KMS-11 (cell line): ENCODE results near the gene KIF6.

Experiments
- H2AFZ ChIP-seq: fragments of 200-600 bp; sonication (generic); 2 replicates; pipeline ENCODE4 v1.6.1; 2016; ENCODE audit warnings: antibody characterized with exemption, mixed run types, low read depth
- H3K27ac ChIP-seq: fragments of 200-600 bp; sonication (generic); 2 replicates; pipeline ENCODE4 v1.6.1; 2016; ENCODE audit warnings: mild to moderate bottlenecking, mixed run types
- H3K27me3 ChIP-seq: fragments of 200-600 bp; sonication (generic); 2 replicates; pipeline ENCODE4 v1.6.1; 2017; ENCODE audit warnings: mild to moderate bottlenecking, low read depth, mixed run types, moderate library complexity; ENCODE audit not compliant: insufficient read depth
- H3K36me3 ChIP-seq: fragments of 200-600 bp; sonication (generic); 2 replicates; pipeline ENCODE4 v1.6.1; 2017; ENCODE audit warnings: mild to moderate bottlenecking, mixed run types; ENCODE audit not compliant: insufficient read depth
- H3K4me1 ChIP-seq: fragments of 200-600 bp; sonication (generic); 2 replicates; pipeline ENCODE4 v1.6.1; 2016; ENCODE audit warnings: mild to moderate bottlenecking, low read depth, mixed run types; ENCODE audit not compliant: poor library complexity, severe bottlenecking
- H3K4me2 ChIP-seq: fragments of 200-600 bp; sonication (generic); 2 replicates; pipeline ENCODE4 v1.7.0; 2016; ENCODE audit warnings: mild to moderate bottlenecking, mixed run types
- H3K4me3 ChIP-seq: fragments of 200-600 bp; sonication (generic); IDR thresholded peaks from 2 replicates; pipeline ENCODE4 v1.6.1; 2017; ENCODE audit warnings: low read depth, low read length, mixed read lengths; ENCODE audit not compliant: insufficient read depth
- H3K79me2 ChIP-seq: fragments of 200-600 bp; sonication (generic); 2 replicates; pipeline ENCODE4 v1.6.1; 2016; ENCODE audit warnings: low read depth, mixed run types; ENCODE audit not compliant: insufficient read depth
- H3K9ac ChIP-seq: fragments of 200-600 bp; sonication (generic); 2 replicates; pipeline ENCODE4 v1.6.1; 2016; ENCODE audit warnings: mild to moderate bottlenecking, mixed run types
- H4K20me1 ChIP-seq: fragments of 200-600 bp; sonication (generic); 2 replicates; pipeline ENCODE4 v1.6.1; 2016; ENCODE audit warnings: mild to moderate bottlenecking, mixed run types; ENCODE audit not compliant: insufficient read depth
- CTCF ChIP-seq: fragments of 200-600 bp; sonication (generic); conservative IDR thresholded peaks from 2 replicates; pipeline ENCODE4 v1.6.1; 2017; ENCODE audit warnings: low read depth, mild to moderate bottlenecking, antibody characterized with exemption, low read length, moderate library complexity, mixed read lengths

KIF6 gene

GRCh38 chr6:39558079-39558478 lies 167.1 kb downstream of the KIF6 start:
- H3K9ac ChIP-seq: no peak overlapping the region
- H4K20me1 ChIP-seq: no peaks in the 10 kb centered on the region
- H3K4me2 ChIP-seq: no peak overlapping the region
- no peaks in the 10 kb centered on the region for H3K27me3 ChIP-seq
- no peaks in the 10 kb centered on the region for H3K36me3 ChIP-seq
- H2AFZ ChIP-seq: no peak overlapping the region
- H3K4me1 ChIP-seq: no peaks in the 10 kb centered on the region
- H3K4me3 ChIP-seq: no peak overlapping the region
- TF ChIP-seq CTCF: no peak
- H3K27ac ChIP-seq: no peak overlapping the region
- H3K79me2 ChIP-seq: no peaks in the 10 kb centered on the region

GRCh38 chr6:39555136-39555535 lies 170.1 kb downstream of the KIF6 start:
- Histone ChIP-seq H3K4me1 (no peaks in the 10 kb centered on the region), H3K36me3 (no peaks in the 10 kb centered on the region), H2AFZ (no peak overlapping the region), H3K4me3 (no peak overlapping the region), H3K79me2 (no peaks in the 10 kb centered on the region), H3K27me3 (no peaks in the 10 kb centered on the region), H3K27ac (no peak overlapping the region), H4K20me1 (no peaks in the 10 kb centered on the region), H3K4me2 (no peak overlapping the region), H3K9ac (no peak overlapping the region)
- no peak for TF ChIP-seq CTCF

GRCh38 chr6:39553860-39554802 lies 171.1 kb downstream of the KIF6 start:
- Histone ChIP-seq H3K4me2 (no peak overlapping the region), H3K27me3 (no peaks in the 10 kb centered on the region), H3K27ac (no peak overlapping the region), H2AFZ (no peak overlapping the region), H4K20me1 (no peaks in the 10 kb centered on the region), H3K4me1 (no peaks in the 10 kb centered on the region), H3K79me2 (no peaks in the 10 kb centered on the region), H3K9ac (no peak overlapping the region), H3K36me3 (no peaks in the 10 kb centered on the region), H3K4me3 (no peak overlapping the region)
- TF ChIP-seq CTCF: no peak

- Histone ChIP-seq H3K27me3 (no peaks in the 10 kb centered on the region), H3K79me2 (no peaks in the 10 kb centered on the region), H2AFZ (no peak overlapping the region), H3K4me3 (no peak overlapping the region), H3K27ac (no peak overlapping the region), H3K4me2 (no peak overlapping the region), H3K4me1 (no peaks in the 10 kb centered on the region), H4K20me1 (no peaks in the 10 kb centered on the region), H3K36me3 (no peaks in the 10 kb centered on the region), H3K9ac (no peak overlapping the region)
- TF ChIP-seq CTCF: no peak
Observed at GRCh38 chr6:39553029-39553428, 172.2 kb downstream of the KIF6 start.
